Suppressor macrophage treated with lipopolysaccharide for 4 hours (primary cell): ENCODE measurements around the gene KRT6A.
"Not testable (repeated sequence)": the region's sequence is repeated elsewhere in the genome, so short reads cannot be mapped to it uniquely, and the experiment has no call there.

ENCODE experiments used
- DNase-seq: peaks from one replicate; pipeline ENCODE4 v3.0.0-alpha.2; 2020

The KRT6A gene

GRCh38 chr12:52454411-52455201, 38.5 kb downstream of the KRT6A start:
- no peak for DNase-seq

- no peak for DNase-seq
These were observed 41.0 kb downstream of the KRT6A start, which contains the start of gene KRT6B for GRCh38 chr12:52452101-52452500. Gene KRT6B, minus strand, starts transcription at chr12:52452146. Its CDS starts 68 bp downstream, at chr12:52452078.

- peak; percentile 43 for DNase-seq
These were observed 44.8 kb downstream of the KRT6A start for GRCh38 chr12:52448228-52448627.

GRCh38 chr12:52447196-52447595, 45.9 kb downstream of the KRT6A start:
- DNase-seq: not testable (repeated sequence)

DNA sequence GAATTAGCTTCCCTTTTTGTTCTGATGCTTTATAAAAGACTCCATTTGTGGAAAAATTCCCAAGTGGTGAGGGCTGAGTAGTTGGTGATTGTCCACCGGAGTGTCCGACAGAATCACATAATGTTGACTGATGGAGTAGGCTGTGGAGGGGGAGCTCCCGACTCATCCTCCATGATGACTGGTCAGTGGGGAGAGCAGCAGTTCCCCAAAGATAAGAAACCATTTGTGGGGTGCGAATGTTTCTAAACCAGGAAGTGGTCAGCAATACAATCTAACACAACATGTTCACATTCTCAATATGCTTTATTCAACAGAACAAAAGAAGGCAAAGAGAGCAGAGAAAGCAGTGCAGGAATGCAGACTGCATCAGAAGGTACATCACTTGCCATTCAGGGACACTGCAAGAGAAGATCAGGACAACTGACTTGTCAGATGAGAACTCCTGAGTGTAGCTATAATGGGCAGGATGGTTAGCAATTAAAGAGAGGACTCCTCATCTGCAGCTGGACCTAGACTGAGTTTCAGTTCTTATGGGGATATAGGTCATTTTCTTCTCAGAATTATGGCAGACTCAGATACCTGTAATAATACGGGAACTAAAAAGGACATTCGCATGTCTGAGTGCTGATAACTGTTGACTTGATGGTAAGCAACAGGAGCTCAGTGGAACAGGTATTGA, 46.6 kb downstream of the KRT6A start:
- DNase-seq: no peak

- DNase-seq: no peak
These were observed 47.2 kb downstream of the KRT6A start for GRCh38 chr12:52445876-52446275.

DNA sequence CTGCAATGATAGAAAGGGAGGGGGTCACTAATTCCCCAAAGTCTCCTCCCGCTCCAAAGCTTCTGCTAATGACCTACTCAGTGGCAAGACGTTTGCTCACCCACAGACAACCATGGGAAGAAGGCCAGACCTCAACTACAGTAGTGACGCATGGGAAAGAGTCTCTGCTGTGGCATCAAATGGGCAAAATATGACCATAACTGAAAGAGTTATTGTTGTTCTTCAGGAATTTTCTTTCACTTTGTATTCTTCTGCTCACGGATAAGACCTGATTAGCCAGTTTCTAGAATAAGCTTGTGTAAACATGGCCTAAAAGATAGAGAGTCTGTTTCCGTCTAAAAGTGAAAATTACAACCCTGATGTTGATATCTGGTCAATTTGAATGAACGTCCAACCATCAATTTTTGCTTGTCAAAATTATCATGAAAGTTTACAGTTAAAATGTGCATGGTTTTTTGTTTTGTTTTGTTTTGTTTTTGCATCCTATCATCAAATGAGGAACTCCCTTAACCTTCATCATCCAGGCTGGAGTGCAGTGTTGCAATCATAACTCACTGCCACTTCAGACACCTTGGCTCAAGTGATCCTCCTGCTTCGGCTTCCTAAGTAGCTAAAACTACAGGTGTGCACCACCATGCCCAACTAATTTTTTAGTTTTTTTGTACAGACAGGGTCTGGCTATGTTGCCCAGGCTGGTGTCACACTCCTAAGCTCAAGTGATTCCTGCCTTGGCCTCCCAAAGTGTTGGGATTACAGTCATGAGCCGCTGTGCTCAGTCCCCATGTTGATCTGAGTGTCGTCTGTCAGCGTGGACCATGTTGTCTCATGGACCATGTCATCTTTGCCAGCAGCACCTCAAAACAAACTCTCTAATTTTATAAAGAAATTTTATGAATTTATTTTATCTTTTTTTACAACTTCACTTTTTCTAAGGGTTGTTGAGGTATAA, 48.1 kb downstream of the KRT6A start:
- no peak for DNase-seq

DNA sequence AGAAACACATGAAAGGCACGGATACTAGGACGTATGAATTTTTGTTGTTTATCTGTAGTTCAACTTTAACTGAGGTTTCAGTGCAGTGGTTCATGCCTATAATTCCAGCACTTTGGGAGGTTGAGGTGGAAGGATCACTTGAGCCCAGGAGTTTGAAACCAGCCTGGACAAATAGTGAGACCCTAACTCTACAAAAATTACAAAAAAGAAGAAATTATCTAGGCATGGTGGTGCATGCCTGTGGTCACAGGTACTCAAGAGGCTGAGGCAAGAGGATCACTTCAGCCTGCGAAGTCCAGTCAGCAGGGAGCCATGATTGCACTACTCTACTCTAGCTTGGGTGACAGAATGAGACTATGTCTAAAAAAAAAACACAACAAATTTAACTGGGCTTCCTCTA, 49.1 kb downstream of the KRT6A start:
- DNase-seq: no peak

DNA sequence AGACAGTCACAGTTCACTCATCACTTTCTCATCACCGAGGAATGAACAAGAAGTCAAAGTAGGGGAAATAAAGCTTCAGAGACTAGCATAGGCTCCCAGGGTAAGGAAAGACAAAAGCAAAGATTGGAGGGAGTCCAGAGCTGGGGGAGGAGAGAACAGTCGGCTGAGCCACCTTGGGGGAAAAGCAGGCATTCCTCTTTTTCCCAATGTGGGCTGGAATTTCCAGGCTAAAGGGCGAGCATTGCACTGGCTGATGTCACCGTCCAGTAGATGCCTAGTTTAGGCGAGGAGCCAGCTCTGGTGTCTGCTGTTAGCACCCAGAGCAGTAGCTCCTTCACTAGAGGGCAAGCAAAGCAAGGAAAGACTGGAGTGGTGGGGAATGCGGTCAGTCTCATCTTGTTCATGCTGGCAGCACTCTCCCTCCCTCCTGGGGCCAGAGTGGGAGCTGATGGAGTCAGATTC, 50.4 kb downstream of the KRT6A start:
- no peak for DNase-seq

DNA sequence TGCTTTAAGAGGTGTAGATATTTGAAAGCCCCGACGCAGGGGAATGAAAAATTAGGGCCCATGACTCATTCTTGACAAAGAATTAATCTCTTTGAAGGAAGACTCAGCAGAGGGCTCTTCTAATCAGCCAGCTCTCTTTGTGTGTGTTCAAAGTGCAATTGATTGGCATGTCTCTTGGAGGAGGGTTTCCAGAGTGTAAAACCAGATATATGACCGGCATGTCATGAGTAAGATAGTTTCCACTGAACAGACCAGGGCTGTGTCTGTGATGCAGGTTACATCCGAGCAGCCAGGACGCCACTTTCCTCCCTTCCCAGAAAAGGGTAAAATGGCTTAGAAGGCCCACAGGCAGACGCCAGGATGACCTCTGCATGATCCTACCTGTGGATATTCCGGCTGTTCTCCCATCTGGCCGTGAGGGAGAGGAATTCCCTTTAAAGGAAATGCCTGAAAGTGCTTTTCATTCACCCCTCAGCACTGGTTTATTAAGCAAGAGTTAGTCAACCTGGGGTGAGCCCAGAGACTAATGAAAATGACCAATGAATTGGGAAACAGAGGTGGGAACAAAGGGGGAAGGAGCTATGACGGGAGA, 51.6 kb downstream of the KRT6A start:
- no peak for DNase-seq

- peak; percentile 32 for DNase-seq
These were observed 52.2 kb downstream of the KRT6A start for GRCh38 chr12:52440821-52441319.

DNA sequence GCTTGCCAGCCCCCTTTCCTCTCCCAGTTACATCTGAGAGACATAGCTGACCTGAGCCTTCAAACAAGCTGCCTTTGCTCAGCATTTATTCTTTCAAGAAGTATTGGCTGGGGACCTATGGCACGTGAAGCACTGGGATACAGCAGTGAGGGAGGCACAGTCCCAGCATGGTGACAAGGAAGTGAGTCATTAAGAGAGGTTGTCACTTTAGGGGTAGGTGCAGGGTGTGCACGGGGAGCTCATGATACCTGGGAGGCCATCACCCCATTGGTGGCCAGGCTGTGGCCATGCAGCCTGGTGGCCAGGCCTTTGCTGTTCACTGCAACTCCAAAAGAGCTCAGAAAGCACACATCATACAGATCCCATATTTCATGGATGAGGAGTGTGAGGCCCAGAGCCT, 53.2 kb downstream of the KRT6A start:
- DNase-seq: no peak

DNA sequence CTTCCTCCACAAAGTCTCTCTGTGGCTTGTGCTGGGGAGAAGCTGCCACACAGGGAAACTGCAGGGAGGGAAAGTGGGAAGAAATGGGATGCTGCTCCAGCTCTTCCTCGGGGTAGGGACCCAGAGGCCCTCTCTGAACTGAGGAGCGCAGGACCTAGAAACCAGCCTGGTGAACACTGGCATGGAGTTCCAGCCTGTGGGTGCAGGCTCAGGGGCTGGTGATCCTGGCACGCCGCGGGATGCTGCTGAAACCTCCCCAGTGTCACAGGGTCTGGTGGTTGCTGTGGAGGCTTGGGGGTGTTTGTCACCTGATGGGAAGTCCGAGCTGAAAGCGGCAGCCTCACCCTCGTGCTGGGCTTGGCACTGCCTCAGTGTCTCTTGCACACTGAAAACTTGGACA, 53.6 kb downstream of the KRT6A start:
- no peak for DNase-seq

GRCh38 chr12:52438305-52439301, 54.5 kb downstream of the KRT6A start:
- no peak for DNase-seq

GRCh38 chr12:52437508-52437907, 55.5 kb downstream of the KRT6A start:
- no peak for DNase-seq
